Measurements from ENCODE around the gene ITGB2.

- TF ChIP-seq CTCF (IDR thresholded peaks at IDR 0.05) (no peak), ETV6 (CRISPR knock-in tag; IDR thresholded peaks at IDR 0.05) (no peak), TEAD4 (CRISPR knock-in tag; IDR thresholded peaks at IDR 0.05) (no peak), MAX (CRISPR knock-in tag; IDR thresholded peaks at IDR 0.05) (no peak), ATF6 (CRISPR knock-in tag; IDR thresholded peaks at IDR 0.05) (no peak), HMGXB4 (CRISPR knock-in tag; IDR thresholded peaks at IDR 0.05) (no peak), NR2C2 (CRISPR knock-in tag; IDR thresholded peaks at IDR 0.05) (no peak), ZNF138 (CRISPR knock-in tag; conservative IDR thresholded peaks at IDR 0.05) (no peak), NFYB (CRISPR knock-in tag; conservative IDR thresholded peaks at IDR 0.05; ENCODE audit: low read depth) (no peak), ZNF512 (CRISPR knock-in tag; IDR thresholded peaks at IDR 0.05; ENCODE audit: borderline replicate concordance) (no peak)
These were observed 27.2 kb upstream of the ITGB2 start for GRCh38 chr21:44947930-44948331.
